ENCODE measurements around the gene ABCA7.

ABCA7 gene, protein sequence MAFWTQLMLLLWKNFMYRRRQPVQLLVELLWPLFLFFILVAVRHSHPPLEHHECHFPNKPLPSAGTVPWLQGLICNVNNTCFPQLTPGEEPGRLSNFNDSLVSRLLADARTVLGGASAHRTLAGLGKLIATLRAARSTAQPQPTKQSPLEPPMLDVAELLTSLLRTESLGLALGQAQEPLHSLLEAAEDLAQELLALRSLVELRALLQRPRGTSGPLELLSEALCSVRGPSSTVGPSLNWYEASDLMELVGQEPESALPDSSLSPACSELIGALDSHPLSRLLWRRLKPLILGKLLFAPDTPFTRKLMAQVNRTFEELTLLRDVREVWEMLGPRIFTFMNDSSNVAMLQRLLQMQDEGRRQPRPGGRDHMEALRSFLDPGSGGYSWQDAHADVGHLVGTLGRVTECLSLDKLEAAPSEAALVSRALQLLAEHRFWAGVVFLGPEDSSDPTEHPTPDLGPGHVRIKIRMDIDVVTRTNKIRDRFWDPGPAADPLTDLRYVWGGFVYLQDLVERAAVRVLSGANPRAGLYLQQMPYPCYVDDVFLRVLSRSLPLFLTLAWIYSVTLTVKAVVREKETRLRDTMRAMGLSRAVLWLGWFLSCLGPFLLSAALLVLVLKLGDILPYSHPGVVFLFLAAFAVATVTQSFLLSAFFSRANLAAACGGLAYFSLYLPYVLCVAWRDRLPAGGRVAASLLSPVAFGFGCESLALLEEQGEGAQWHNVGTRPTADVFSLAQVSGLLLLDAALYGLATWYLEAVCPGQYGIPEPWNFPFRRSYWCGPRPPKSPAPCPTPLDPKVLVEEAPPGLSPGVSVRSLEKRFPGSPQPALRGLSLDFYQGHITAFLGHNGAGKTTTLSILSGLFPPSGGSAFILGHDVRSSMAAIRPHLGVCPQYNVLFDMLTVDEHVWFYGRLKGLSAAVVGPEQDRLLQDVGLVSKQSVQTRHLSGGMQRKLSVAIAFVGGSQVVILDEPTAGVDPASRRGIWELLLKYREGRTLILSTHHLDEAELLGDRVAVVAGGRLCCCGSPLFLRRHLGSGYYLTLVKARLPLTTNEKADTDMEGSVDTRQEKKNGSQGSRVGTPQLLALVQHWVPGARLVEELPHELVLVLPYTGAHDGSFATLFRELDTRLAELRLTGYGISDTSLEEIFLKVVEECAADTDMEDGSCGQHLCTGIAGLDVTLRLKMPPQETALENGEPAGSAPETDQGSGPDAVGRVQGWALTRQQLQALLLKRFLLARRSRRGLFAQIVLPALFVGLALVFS (N-terminal part only)
- total RNA-seq: 153 to 181 reads per million in 2 donors

DNA sequence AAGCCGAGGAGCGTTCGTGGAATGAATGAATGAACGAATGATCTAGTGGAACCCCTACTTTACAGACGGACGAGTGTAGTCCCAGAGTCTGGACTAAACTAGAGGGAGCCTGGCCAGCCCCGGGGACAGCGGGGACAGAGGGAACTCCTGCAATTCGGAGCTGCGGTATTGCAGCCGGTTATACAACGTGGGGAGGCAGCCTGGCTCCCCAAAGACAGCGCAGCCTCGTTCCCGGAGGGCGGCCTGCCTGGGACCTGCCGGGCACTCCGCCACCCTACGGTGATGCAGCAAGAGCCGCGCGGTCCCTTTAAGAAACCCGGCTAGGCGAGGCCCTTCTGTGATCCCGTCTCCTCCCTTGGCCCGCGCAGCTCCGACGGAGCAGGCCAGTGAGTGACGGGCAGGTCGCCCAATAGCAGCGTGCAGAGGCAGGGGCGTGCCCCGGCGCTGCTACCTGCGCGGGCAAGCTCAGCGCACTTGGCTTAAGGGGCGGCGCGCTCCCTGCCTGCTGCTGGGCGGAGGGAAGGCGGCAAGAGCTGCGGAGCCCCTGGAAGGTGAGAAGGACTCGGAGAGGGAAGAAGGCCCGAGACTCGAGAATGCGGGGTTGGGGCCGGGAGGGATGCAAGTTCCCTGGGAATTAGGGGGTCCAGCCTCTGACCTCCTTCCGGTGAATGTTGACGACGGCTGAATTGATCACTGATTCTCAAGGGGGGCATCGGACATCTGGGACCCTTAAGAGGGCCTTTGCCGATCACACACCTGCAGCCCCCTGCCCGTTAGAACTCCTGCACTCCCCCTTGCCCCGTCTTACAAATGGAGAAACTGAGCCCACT lies at the start of gene ABCA7:
Gene ABCA7 (plus strand): TSS at position 462 of the 830 bp plus-strand sequence. CDS start 1,255 bp downstream, outside the sequence.
- peak; percentile 98 to 100 (median 99) for DNase-seq

- no peak for DNase-seq
These were observed 49.8 kb upstream of the ABCA7 start for GRCh38 chr19:990119-990571.

- DNase-seq: no peak
These were observed 49.2 kb upstream of the ABCA7 start for GRCh38 chr19:990746-991145.

GRCh38 chr19:991174-991931 lies 48.6 kb upstream of the ABCA7 start:
- DNase-seq: peak; percentile 28 to 67 (median 38)

DNA sequence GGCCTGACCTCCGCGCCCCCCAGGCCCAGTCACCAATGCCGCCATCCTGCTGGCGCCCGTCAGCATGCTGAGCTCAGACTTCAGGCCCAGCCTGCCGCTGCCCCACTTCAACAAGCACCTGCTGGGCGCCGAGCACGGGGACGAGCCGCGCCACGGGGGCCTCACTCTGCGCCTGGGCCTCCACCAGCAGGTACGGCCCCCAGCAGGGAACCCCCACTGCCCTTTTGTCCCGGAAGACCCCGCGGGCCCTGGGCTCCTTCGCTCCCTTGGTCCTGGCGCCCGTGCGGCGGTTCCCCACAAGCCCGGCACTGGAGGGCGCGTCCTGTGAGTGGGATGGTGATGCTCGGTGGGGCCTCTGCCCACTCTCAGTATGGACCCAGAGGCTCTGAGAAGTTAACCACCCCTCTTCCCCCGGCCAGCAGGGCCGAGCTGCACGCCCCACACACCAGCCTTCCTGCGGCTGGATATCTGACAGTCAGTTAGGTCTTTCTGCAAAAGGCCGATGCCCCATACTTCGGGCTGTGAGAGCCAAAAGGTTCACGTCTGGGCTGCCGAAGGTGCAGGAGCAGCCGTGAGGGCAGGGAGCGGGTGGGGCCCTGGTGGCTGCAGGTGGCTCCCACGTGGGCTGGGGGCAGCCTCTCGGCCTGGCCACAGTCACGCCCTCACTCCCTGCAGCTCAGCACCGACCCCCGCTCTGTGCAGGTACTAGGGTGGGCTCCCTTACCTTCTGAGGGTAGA lies 47.8 kb upstream of the ABCA7 start:
- DNase-seq: no peak

GRCh38 chr19:992670-993055 lies 47.2 kb upstream of the ABCA7 start:
- no peak for DNase-seq

DNA sequence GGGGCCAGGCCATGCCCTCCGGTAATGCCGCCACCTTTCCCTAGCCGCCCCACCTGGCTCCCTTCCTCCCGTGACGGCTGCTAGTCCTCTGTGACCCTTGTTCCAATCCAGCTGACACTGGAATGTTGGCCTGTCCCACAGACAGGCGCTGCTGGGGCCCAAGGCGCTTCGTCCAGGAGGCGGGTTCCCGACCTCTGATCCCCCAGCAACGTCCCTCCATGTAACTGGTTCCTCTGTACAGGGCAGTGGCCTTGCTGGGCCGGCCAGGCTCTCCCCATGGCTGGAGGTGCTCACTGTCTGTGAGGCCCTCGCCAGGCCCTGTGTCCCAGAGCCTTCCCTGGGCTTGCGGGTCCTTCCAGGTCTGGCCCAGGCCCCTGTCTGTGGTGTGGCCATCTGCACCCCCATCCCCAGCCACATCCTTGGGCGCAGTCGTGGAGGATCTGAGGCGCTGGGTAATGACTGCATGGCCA lies 46.5 kb upstream of the ABCA7 start:
- DNase-seq: no peak

DNA sequence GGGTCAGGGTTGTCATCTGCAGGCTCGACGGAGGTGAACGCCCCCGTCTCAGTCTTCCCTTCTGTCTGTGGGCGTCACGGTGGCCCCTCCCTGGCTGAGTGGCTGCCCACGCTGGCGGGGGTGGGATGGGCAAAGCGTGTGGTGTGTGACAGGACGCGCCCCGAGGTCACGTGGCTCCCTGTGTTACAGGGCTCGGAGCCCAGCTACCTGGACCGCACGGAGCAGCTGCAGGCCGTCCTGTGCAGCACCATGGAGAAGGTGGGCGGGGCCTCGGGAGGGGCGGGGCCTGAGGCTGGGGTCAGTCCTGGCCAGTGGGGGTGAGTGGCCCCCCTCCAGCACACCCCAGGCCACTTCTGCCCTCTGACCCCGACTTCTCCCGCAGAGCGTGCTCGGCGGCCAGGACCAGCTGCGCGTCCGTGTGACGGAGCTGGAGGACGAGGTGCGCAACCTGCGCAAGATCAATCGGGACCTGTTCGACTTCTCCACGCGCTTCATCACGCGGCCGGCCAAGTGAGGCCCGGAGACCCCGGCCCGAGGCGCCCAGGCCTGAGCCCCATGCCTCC lies 46.0 kb upstream of the ABCA7 start:
- no peak for DNase-seq

DNA sequence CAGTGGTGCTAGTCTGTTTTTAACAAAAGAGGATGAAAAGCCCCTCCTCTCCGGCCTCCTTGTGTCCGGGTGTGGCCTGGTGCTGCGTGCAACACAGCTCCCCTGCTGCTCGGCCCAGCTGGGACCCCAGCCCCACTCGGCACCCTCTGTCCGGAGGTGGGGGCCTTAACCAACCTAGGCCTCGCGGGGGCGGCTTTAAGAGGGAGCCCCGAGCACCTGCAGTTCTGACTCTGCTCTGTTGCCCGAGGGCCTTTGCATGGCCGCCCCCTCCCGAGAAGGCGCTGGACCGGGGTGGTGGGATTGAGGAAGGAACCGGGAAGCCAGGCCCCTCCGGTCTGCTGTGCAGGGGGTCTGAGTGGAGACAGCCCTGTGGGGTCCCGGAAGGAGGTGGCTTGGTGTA lies 45.4 kb upstream of the ABCA7 start:
- no peak for DNase-seq

DNA sequence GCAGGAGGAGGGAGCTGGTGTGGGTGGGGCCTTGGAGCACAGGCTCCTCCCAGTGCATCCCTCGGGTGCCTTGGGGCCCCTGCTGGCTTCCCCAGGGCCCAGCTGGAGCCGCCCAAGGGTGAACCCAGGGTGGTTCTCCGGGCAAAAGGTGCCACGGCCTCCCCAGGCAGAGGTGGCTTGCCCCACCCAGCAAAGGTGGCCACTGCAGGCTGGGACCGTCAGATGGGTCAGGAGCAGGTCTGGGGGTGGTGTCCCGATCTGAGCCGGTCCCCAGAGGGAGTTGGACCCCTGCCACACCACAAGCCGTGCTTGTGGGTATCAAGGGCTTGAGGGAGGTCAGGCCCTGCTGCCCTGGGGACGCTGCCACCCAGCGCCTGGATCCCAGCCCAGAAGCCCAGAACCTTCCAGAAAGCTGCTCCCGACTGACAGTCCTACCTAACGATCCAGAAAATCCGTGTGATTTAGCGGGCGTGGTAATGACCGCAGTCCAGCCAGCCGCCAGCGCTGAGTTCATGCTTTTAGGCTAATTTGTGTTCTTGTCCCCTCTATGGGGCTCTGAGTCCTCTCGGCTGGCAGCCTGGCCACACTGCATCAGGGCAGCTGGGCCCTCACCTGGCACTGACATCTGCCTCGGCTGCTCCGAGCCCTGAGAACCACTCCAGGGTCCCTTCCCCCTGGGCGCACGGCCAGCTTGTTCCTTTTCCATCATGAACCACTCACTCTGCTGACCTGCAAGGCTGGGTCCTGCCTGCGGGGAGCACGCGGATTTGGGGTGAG lies 44.7 kb upstream of the ABCA7 start:
- DNase-seq: no peak

GRCh38 chr19:996051-996838 lies 43.7 kb upstream of the ABCA7 start:
- DNase-seq: peak; percentile 35 to 99 (median 53)

- DNase-seq: no peak
These were observed 41.8 kb upstream of the ABCA7 start for GRCh38 chr19:998064-998463.

- DNase-seq: no peak
These were observed 40.6 kb upstream of the ABCA7 start for GRCh38 chr19:999379-999719.

DNA sequence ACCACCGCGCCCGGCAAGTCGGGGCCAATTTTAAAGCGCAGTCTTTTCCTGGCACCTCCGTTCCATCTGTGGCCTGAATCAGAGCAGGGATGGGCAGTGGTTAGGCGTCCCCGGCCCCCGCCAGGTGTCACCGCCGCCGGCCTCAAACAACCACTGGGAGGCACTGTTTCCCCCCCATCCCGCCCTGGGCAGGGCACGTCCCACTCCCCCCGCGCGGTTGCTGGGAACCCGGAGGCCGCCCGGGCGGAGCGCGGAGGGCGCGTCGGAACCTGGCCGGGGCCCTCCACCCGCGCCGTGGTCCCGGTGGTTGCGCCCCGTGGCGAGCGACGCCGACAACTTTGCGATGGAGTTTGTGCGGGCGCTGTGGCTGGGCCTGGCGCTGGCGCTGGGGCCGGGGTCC lies 39.8 kb upstream of the ABCA7 start, which contains the start of gene GRIN3B:
Gene GRIN3B (plus strand): TSS at position 325 of the 400 bp plus-strand sequence. CDS start 19 bp downstream, at position 344.
- DNase-seq: peak in 4 of 5 experiments; percentile 52 to 61 (median 56)

GRCh38 chr19:1000591-1001537 lies 39.0 kb upstream of the ABCA7 start:
- no peak for DNase-seq

- DNase-seq: peak; percentile 47 to 64 (median 51)
These were observed 38.3 kb upstream of the ABCA7 start for GRCh38 chr19:1001538-1002166.
